ENCODE data around the gene NOC3L. TPM values are rescaled to one million over a fixed set of nuclear protein-coding genes. Genes with fewer than 3 reads are reported as not detected.

The NOC3L gene
- total and polyA plus RNA-seq, 10 of the 15 experiments (the other 5 are each of a cell fraction or from before 2014, with no cell fraction given) = 27.8 to 51.4 (median 40.5) TPM

DNA sequence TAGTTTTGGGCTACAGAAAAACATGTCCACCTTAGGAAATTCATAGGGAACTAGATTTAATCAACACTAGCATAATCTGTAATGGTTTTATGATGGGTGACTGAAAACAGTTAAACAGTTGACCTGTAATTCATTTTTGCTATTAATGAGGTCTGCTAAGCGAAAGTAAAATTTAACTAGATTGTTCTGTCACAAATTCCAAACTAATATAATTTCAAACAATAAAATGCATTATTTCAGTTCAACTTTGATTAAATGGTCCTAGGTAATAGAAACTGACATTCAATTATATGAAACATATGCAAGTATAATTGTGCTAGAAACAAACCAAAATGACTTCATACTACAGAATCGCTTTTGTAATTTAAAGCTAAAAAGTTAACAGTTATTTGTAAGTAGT is 6.9 kb downstream of the NOC3L start:
- no peak overlapping the region for H2AFZ ChIP-seq (ENCODE audit: control insufficient read depth, low read depth, low read length)
- no peak overlapping the region for H3K9ac ChIP-seq (ENCODE audit: control insufficient read depth, insufficient read depth, low read length)
- CTCF ChIA-PET = interaction anchor here (1.4 to 4.0 kb wide), 2 partner anchors 35 to 88 kb away, joined by 6 to 23 read pairs; no protein-coding TSS in a partner anchor
- H3K4me1 ChIP-seq (ENCODE audit: control insufficient read depth, insufficient read depth, low read length) = no peaks in the 10 kb centered on the region; the same call in 1 of the 2 replicates
- no peak overlapping the region for H3K27ac ChIP-seq (ENCODE audit: control insufficient read depth, insufficient read depth)
- DNase-seq (ENCODE audit: low read depth, low spot score) = no peak
- peaks cover 2 to 37% of the 10 kb centered on the region in 2 experiments for H3K36me3 ChIP-seq (ENCODE audit: control insufficient read depth in 2 of 2, insufficient read depth in 2 of 2, low read length in 1 of 2)
- no peaks in the 10 kb centered on the region for H4K20me1 ChIP-seq (ENCODE audit: control insufficient read depth, insufficient read depth)
- H3K9me3 ChIP-seq (replicated peaks; ENCODE audit: control insufficient read depth, insufficient read depth, low read length) = no peaks in the 10 kb centered on the region
- no TSS peak for BruUV-seq (replicated peaks)
- in situ Hi-C loops (cut with MboI) = no loop called here
- SMC1A ChIA-PET (ENCODE audit: uncharacterized antibody, unreplicated experiment) = interaction anchor here (0.8 to 1.5 kb wide), 2 partner anchors 13 to 74 kb away, joined by 3 to 6 read pairs; no protein-coding TSS in a partner anchor
- no peak for FAIRE-seq
- H3K4me3 ChIP-seq = no peak overlapping the region
- TF ChIP-seq E4F1 (IDR thresholded peaks at IDR 0.05; ENCODE audit: borderline replicate concordance, partially characterized antibody) (no peak), NR2C1 (IDR thresholded peaks at IDR 0.05) (no peak), IRF4 (IDR thresholded peaks at IDR 0.05; ENCODE audit: low read depth, low read length) (no peak), NRF1 (conservative IDR thresholded peaks at IDR 0.05; ENCODE audit: low read depth, low read length) (no peak), GABPA (IDR thresholded peaks at IDR 0.05; ENCODE audit: low read depth) (no peak), POLR2AphosphoS2 (IDR thresholded peaks at IDR 0.05; ENCODE audit: low read depth, low read length) (no peak), CBX3 (IDR thresholded peaks at IDR 0.05; ENCODE audit: borderline replicate concordance, low read depth) (no peak), SPI1 (IDR thresholded peaks at IDR 0.05; ENCODE audit: borderline replicate concordance, insufficient read depth, low read depth, low read length) (no peak), ELK1 (IDR thresholded peaks at IDR 0.05; ENCODE audit: low read depth, low read length) (no peak), MEF2A (IDR thresholded peaks at IDR 0.05; ENCODE audit: insufficient read depth, low read depth, low read length) (no peak)
- TF ChIP-seq, protein P1, sequence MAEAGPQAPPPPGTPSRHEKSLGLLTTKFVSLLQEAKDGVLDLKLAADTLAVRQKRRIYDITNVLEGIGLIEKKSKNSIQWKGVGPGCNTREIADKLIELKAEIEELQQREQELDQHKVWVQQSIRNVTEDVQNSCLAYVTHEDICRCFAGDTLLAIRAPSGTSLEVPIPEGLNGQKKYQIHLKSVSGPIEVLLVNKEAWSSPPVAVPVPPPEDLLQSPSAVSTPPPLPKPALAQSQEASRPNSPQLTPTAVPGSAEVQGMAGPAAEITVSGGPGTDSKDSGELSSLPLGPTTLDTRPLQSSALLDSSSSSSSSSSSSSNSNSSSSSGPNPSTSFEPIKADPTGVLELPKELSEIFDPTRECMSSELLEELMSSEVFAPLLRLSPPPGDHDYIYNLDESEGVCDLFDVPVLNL (IDR thresholded peaks at IDR 0.05; ENCODE audit: low read depth, low read length) = no peak
- TF ChIP-seq, protein P2, sequence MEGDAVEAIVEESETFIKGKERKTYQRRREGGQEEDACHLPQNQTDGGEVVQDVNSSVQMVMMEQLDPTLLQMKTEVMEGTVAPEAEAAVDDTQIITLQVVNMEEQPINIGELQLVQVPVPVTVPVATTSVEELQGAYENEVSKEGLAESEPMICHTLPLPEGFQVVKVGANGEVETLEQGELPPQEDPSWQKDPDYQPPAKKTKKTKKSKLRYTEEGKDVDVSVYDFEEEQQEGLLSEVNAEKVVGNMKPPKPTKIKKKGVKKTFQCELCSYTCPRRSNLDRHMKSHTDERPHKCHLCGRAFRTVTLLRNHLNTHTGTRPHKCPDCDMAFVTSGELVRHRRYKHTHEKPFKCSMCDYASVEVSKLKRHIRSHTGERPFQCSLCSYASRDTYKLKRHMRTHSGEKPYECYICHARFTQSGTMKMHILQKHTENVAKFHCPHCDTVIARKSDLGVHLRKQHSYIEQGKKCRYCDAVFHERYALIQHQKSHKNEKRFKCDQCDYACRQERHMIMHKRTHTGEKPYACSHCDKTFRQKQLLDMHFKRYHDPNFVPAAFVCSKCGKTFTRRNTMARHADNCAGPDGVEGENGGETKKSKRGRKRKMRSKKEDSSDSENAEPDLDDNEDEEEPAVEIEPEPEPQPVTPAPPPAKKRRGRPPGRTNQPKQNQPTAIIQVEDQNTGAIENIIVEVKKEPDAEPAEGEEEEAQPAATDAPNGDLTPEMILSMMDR (IDR thresholded peaks at IDR 0.05 in 2 of 3, conservative IDR thresholded peaks at IDR 0.05 in 1 of 3; ENCODE audit: control insufficient read depth in 2 of 3, extremely low read depth in 1 of 3, insufficient read depth in 1 of 3, low read depth in 3 of 3, low read length in 3 of 3) = no peak
- TF ChIP-seq, protein P3, sequence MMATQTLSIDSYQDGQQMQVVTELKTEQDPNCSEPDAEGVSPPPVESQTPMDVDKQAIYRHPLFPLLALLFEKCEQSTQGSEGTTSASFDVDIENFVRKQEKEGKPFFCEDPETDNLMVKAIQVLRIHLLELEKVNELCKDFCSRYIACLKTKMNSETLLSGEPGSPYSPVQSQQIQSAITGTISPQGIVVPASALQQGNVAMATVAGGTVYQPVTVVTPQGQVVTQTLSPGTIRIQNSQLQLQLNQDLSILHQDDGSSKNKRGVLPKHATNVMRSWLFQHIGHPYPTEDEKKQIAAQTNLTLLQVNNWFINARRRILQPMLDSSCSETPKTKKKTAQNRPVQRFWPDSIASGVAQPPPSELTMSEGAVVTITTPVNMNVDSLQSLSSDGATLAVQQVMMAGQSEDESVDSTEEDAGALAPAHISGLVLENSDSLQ (IDR thresholded peaks at IDR 0.05) = no peak
- H3K79me2 ChIP-seq (ENCODE audit: control insufficient read depth, insufficient read depth, low read length) = peaks cover 27% of the 10 kb centered on the region
- no peak overlapping the region for H3K4me2 ChIP-seq (ENCODE audit: control insufficient read depth, insufficient read depth)
- intact Hi-C loops (cut with micrococcal nuclease; ENCODE audit: unreplicated experiment) = loop anchor here (10.0 kb wide), 1 partner anchor 189 kb away; the partner anchor contains the start of gene HELLS
- 95% methylated on average over 2 of the region's 2 CpGs for WGBS (ENCODE audit: insufficient coverage, insufficient replicate concordance, low lambda C conversion rate, missing lambda C conversion rate)
- POLR2A ChIA-PET = interaction anchor here (0.6 kb wide), 1 partner anchor 248 kb away, joined by 3 read pairs; no protein-coding TSS in a partner anchor
- ATAC-seq = no peak
- H3K27me3 ChIP-seq (replicated peaks in 1 of 2; ENCODE audit: control insufficient read depth in 2 of 2, insufficient read depth in 2 of 2, low read length in 1 of 2) = no peaks in the 10 kb centered on the region
- RAD21 ChIA-PET (ENCODE audit: unreplicated experiment) = interaction anchor here (1.5 to 1.6 kb wide), 2 partner anchors 48 to 86 kb away, joined by 4 to 5 read pairs; no protein-coding TSS in a partner anchor

Measured in GM12878 (cell line).